ENCODE results near the gene SLC37A2.

DNA sequence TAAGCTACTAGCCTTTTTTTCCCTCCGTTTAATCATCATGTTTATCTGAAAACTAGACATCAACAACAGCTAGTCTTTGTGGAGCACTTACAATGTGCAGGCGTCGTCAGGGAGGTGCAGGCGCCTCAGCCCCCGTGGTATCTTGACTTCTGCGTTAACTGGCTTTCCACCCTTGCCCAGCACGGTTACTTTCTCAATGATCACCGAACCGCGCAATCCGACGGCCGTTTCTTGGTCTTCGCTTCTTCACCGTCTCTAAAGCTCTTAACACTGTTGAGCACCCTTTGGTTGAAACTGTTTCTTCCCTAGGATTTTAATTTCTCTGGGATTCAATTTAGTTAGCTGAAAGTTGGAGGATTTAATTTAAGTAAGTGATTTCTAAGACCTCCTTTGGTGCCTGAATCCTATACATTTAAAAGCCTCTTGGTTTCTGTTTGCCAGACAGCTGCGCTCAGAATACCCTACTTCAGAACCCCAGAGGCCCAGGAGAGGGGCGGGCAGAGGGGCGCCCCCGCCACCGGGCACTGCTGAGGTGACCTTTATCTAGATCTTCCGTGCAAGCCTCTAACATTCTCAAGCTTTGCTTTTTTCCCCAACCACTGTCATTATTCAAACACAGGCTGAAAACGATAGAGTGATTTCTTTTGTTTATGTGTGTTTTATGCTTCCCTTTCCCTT is 66.3 kb downstream of the SLC37A2 start:
- TF ChIP-seq EZH2phosphoT487 (IDR thresholded peaks at IDR 0.05) (no peak), CTCF (IDR thresholded peaks at IDR 0.05) (no peak), EZH2 (IDR thresholded peaks at IDR 0.05) (no peak)
